ENCODE data around the gene TMEM259.
A peak's percentile ranks its signal among the peaks of the same experiment; 100 is the strongest.

The TMEM259 gene

GRCh38 chr19:1055028-1055425 lies 34.1 kb upstream of the TMEM259 start:
- no peak for DNase-seq

DNA sequence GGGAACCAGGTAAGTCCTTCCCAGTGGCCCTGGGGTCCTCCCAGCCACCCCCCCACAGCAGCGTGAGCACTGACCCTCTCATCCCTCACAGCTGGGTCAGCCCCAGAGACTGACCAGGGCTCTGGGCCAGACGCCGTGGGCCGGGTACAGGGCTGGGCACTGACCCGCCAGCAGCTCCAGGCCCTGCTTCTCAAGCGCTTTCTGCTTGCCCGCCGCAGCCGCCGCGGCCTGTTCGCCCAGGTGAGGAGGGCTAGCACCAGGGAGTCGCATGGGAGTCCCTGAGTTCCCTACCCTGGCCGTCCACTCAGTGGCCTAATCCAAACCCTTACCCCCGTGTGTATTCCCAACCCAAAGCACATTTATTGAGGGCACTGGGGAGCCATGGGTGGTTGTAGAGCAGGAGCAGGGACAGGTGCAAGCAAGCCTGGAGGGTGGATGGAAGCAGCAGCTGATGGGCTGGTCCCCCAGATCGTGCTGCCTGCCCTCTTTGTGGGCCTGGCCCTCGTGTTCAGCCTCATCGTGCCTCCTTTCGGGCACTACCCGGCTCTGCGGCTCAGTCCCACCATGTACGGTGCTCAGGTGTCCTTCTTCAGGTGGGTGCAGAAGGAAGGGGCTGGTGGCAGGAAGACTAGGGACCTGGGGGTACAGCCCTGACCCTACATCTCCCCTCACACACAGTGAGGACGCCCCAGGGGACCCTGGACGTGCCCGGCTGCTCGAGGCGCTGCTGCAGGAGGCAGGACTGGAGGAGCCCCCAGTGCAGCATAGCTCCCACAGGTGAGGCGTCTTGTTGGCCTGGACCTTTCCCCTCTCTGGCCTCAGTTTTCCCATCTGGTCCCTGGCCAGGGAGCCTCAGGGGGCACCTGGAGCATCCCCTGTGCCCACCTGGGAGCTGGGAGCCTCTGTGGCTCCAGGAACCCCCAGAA lies 33.4 kb upstream of the TMEM259 start:
- no peak for DNase-seq

- no peak for DNase-seq
These were observed 32.5 kb upstream of the TMEM259 start for GRCh38 chr19:1053176-1054101.

- DNase-seq, result no peak
These were observed 31.5 kb upstream of the TMEM259 start for GRCh38 chr19:1052349-1052975.

GRCh38 chr19:1051791-1052190 lies 30.9 kb upstream of the TMEM259 start:
- no peak for DNase-seq

GRCh38 chr19:1050989-1051788 lies 30.3 kb upstream of the TMEM259 start:
- no peak for DNase-seq

- DNase-seq, result no peak
These were observed 28.9 kb upstream of the TMEM259 start for GRCh38 chr19:1049800-1050199.

DNA sequence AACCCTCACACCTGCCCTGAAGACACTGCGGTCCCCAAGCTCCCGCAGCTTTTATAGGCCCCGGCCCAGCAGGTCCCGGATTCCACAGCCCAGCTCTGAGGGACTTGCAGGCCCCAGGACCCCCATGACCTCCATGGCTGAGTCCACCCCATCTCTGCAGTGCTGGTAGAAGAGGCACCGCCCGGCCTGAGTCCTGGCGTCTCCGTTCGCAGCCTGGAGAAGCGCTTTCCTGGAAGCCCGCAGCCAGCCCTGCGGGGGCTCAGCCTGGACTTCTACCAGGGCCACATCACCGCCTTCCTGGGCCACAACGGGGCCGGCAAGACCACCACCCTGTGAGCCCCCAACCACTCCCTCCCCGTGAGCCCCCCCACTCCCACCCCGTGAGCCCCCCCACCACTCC lies 28.2 kb upstream of the TMEM259 start:
- DNase-seq, result no peak

GRCh38 chr19:1047696-1048147 lies 26.8 kb upstream of the TMEM259 start:
- DNase-seq, result no peak

- DNase-seq, result no peak
These were observed 26.1 kb upstream of the TMEM259 start for GRCh38 chr19:1046836-1047695.

DNA sequence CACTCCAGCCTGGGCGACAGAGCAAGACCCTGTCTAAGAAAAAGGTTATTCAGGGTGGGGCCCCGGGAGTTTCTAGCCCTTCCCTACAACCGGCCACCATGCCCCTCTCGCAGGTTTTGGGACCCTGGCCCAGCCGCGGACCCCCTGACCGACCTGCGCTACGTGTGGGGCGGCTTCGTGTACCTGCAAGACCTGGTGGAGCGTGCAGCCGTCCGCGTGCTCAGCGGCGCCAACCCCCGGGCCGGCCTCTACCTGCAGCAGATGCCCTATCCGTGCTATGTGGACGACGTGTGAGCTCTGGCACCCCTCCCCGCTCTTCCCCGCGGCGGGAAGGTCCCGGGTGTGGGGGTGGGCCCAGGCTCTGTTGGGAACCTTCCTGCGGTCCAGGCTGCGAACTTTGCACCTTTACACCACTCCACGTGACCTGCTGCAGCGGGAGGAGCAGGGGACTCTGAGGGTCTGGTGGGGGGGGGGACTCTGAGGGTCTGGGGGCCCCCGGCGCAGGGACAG lies 25.2 kb upstream of the TMEM259 start:
- no peak for DNase-seq

DNA sequence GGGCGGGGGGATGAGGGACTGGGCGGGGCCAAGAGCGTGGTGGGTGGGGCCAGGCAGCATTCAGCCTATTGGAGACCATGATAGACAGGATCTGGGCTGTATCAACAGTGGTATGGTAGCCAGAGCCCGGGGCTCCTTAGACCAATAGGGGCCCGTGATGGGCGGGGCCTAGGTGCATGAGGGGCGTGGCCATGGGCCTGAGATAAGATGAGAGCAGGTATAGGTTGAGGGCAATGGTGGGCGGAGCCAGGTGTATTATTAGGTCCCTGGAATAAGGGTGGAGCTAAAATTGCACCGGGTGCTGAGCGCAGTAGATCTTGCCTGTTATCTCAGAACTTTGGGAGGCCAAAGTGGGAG lies 24.3 kb upstream of the TMEM259 start:
- DNase-seq, result no peak

DNA sequence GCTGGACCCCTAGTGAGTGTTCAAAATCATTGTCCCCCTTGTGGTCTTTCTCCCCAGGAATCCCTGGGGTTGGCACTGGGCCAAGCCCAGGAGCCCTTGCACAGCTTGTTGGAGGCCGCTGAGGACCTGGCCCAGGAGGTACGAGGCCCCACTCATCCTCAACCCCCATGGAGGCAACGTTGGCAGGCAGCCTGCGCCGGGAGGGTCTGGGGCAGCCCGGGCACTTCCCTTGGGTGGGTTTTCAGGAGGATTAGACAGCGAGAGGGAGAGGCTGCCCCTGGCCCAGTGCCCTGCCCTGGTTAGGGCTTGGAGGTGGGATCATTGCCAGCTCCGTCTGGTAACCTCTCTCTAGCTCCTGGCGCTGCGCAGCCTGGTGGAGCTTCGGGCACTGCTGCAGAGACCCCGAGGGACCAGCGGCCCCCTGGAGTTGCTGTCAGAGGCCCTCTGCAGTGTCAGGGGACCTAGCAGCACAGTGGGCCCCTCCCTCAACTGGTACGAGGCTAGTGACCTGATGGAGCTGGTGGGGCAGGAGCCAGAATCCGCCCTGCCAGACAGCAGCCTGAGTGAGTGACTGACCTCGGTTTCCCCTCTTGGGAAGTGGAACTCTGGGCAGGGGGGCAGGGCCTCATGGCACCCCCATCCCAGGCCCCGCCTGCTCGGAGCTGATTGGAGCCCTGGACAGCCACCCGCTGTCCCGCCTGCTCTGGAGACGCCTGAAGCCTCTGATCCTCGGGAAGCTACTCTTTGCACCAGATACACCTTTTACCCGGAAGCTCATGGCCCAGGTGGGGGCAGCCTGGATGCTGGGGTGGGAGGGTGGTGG lies 22.0 kb upstream of the TMEM259 start:
- no peak for DNase-seq

GRCh38 chr19:1041835-1042685 lies 21.1 kb upstream of the TMEM259 start:
- no peak for DNase-seq

GRCh38 chr19:1041272-1041834 lies 20.4 kb upstream of the TMEM259 start:
- DNase-seq, result no peak

DNA sequence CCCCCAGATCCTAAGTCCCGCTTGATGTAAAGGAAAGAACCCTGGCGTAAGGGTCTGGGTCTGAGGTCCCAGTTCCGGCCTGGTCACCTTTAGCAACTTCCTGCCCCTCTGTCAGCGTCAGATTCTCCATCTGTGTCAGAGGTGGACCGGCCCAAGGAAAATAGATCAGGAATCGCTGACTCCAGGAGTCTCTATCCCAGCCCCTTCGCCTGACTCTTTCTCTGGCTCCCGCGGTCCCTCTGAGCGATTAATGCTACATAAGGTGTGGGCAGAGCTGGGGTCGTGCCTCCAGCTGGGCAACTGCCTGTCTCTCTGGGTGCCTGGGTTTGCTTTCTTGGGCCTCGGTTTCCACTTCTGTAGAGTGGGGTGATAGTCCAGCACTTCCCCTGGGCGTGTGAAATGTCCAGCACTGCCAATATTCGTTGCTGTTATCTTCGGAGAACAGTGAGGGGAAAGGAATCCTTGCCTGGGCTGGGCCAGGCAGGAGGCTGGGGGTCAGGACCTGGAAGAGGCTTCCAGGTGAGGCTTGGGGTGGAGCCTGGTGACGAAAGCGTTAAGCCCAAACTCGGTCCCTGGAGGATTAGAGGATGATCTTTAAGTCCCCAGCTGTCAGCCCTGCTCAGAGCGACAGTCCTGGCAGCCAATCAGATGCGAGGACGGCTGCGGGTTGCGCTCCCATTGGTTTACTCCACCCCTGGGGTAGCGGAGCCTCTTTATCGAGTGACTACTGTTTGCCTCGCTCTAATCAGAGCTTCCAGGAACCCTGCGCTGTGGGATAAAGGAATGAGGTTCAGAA lies 19.8 kb upstream of the TMEM259 start:
- peak; percentile 87 for DNase-seq

GRCh38 chr19:1039646-1040475 lies 18.9 kb upstream of the TMEM259 start, which contains the start of gene ABCA7:
TSS of gene ABCA7 (plus strand) at chr19:1040107. CDS start at chr19:1041362, 1,255 bp downstream.
- DNase-seq, result peak; percentile 95

Measured in right forelimb (tissue), 1 donor.